Activated CD4-positive, alpha-beta T cell treated with anti-CD3 and anti-CD28 coated beads, Interleukin-2, amount 10 ng/mL, durations not matched to agents 24 days and 14 days (primary cell): Measurements from ENCODE around the gene SVOPL. TPM values are rescaled to one million over a fixed set of nuclear protein-coding genes. Genes with fewer than 3 reads are reported as not detected.
"Not testable (repeated sequence)": the region's sequence is repeated elsewhere in the genome, so short reads cannot be mapped to it uniquely, and the experiment has no call there.

Source experiments
- DNase-seq: peaks from one replicate; pipeline ENCODE4 v3.0.0; 2022
- H3K27ac Mint-ChIP-seq: one replicate; pipeline ENCODE4 v1.8.0; 2022; ENCODE audit warnings: mild to moderate bottlenecking, mixed read lengths
- H3K27me3 Mint-ChIP-seq: one replicate; pipeline ENCODE4 v1.8.0; 2022; ENCODE audit warnings: mixed read lengths
- H3K36me3 Mint-ChIP-seq: one replicate; pipeline ENCODE4 v1.8.0; 2022; ENCODE audit warnings: low read depth, mild to moderate bottlenecking, mixed read lengths
- H3K4me1 Mint-ChIP-seq: one replicate; pipeline ENCODE4 v1.8.0; 2021; ENCODE audit warnings: mixed read lengths
- H3K4me3 Mint-ChIP-seq: one replicate; pipeline ENCODE4 v1.8.0; 2022; ENCODE audit warnings: mild to moderate bottlenecking, moderate library complexity, mixed read lengths
- H3K9me3 Mint-ChIP-seq: one replicate; pipeline ENCODE4 v1.8.0; 2021; ENCODE audit warnings: mixed read lengths
- intact Hi-C: fragments of 100-400 bp; cut with micrococcal nuclease; formaldehyde crosslinking; loops from one replicate; pipeline ENCODE4 v1.15.1; 2023
- total RNA-seq: library from RNA; stranded (reverse); gene quantifications from 2 replicates; pipeline ENCODE4 v1.2.3, GENCODE V29; 2022

SVOPL gene
- not detected in 2 replicates for total RNA-seq

- intact Hi-C loops = no loop called here
Measured at GRCh38 chr7:138700857-138701536, at the start of gene SVOPL. Gene SVOPL, minus strand, starts transcription at chr7:138701362. Its CDS starts 22,317 bp downstream, at chr7:138679045.

GRCh38 chr7:138750473-138750872, 49.3 kb upstream of the SVOPL start:
- DNase-seq = peak; percentile 55
- Mint-ChIP-seq H3K4me1 (peaks cover 44% of the 10 kb centered on the region), H3K27me3 (peaks cover 7% of the 10 kb centered on the region), H3K36me3 (no peaks in the 10 kb centered on the region), H3K27ac (no peak overlapping the region), H3K9me3 (no peaks in the 10 kb centered on the region), H3K4me3 (no peak overlapping the region)
- intact Hi-C loops = loop anchor here (5.0 kb wide), 2 partner anchors 123 to 127 kb away; no protein-coding TSS in a partner anchor

More at GRCh38 chr7:138700857-138701536, at the start of gene SVOPL:
- no peak for DNase-seq
- Mint-ChIP-seq H3K9me3 (no peaks in the 10 kb centered on the region), H3K36me3 (no peaks in the 10 kb centered on the region), H3K4me3 (no peak within 1 kb of the TSS), H3K27ac (no peak within 1 kb of the TSS), H3K4me1 (peaks cover 2% of the 10 kb centered on the region), H3K27me3 (peaks cover 3% of the 10 kb centered on the region)

GRCh38 chr7:138749960-138750359, 48.8 kb upstream of the SVOPL start:
- Mint-ChIP-seq H3K27me3 (peaks cover 7% of the 10 kb centered on the region), H3K4me1 (peaks cover 47% of the 10 kb centered on the region)
- intact Hi-C loops = loop anchor here (5.0 kb wide), 2 partner anchors 123 to 127 kb away; no protein-coding TSS in a partner anchor

GRCh38 chr7:138748666-138749065, 47.5 kb upstream of the SVOPL start:
- intact Hi-C loops = no loop called here

More at GRCh38 chr7:138749960-138750359, 48.8 kb upstream of the SVOPL start:
- Mint-ChIP-seq H3K27ac (no peak overlapping the region), H3K4me3 (no peak overlapping the region), H3K9me3 (no peaks in the 10 kb centered on the region), H3K36me3 (no peaks in the 10 kb centered on the region)
- peak; percentile 53 for DNase-seq

GRCh38 chr7:138746073-138746472, 44.9 kb upstream of the SVOPL start:
- H3K27ac Mint-ChIP-seq = no peak overlapping the region
- intact Hi-C loops = no loop called here
- peaks cover 29% of the 10 kb centered on the region for H3K4me1 Mint-ChIP-seq
- H3K36me3 Mint-ChIP-seq = no peaks in the 10 kb centered on the region
- no peak overlapping the region for H3K4me3 Mint-ChIP-seq
- H3K27me3 Mint-ChIP-seq = peaks cover 6% of the 10 kb centered on the region
- DNase-seq = no peak
- H3K9me3 Mint-ChIP-seq = no peaks in the 10 kb centered on the region

More at GRCh38 chr7:138748666-138749065, 47.5 kb upstream of the SVOPL start:
- no peaks in the 10 kb centered on the region for H3K9me3 Mint-ChIP-seq
- H3K4me1 Mint-ChIP-seq = peaks cover 45% of the 10 kb centered on the region
- peaks cover 7% of the 10 kb centered on the region for H3K27me3 Mint-ChIP-seq
- H3K27ac Mint-ChIP-seq = no peak overlapping the region
- H3K36me3 Mint-ChIP-seq = no peaks in the 10 kb centered on the region
- H3K4me3 Mint-ChIP-seq = no peak overlapping the region
- DNase-seq = peak; percentile 54

- no peaks in the 10 kb centered on the region for H3K9me3 Mint-ChIP-seq
- no peak overlapping the region for H3K27ac Mint-ChIP-seq
- peaks cover 20% of the 10 kb centered on the region for H3K4me1 Mint-ChIP-seq
- no peak overlapping the region for H3K4me3 Mint-ChIP-seq
- no peaks in the 10 kb centered on the region for H3K36me3 Mint-ChIP-seq
- H3K27me3 Mint-ChIP-seq = peaks cover 4% of the 10 kb centered on the region
- intact Hi-C loops = no loop called here
- DNase-seq = no peak
Measured at GRCh38 chr7:138745189-138745588, 44.0 kb upstream of the SVOPL start.

GRCh38 chr7:138741453-138741735, 40.2 kb upstream of the SVOPL start:
- H3K27ac Mint-ChIP-seq = no peak overlapping the region
- H3K4me1 Mint-ChIP-seq = peaks cover 17% of the 10 kb centered on the region
- no peaks in the 10 kb centered on the region for H3K36me3 Mint-ChIP-seq
- no peaks in the 10 kb centered on the region for H3K9me3 Mint-ChIP-seq
- intact Hi-C loops = no loop called here
- no peak overlapping the region for H3K4me3 Mint-ChIP-seq
- DNase-seq = no peak
- H3K27me3 Mint-ChIP-seq = no peaks in the 10 kb centered on the region

- Mint-ChIP-seq H3K4me3 (no peak overlapping the region), H3K27me3 (peaks cover 4% of the 10 kb centered on the region), H3K36me3 (no peaks in the 10 kb centered on the region), H3K27ac (no peak overlapping the region), H3K4me1 (peaks cover 10% of the 10 kb centered on the region), H3K9me3 (no peaks in the 10 kb centered on the region)
- intact Hi-C loops = loop anchor here (5.0 kb wide), 4 partner anchors 278 to 838 kb away; partner anchors contain the start of gene TRIM24
- DNase-seq = no peak
Measured at GRCh38 chr7:138739859-138740258, 38.7 kb upstream of the SVOPL start.

GRCh38 chr7:138738551-138739335, 37.6 kb upstream of the SVOPL start:
- no peaks in the 10 kb centered on the region for H3K9me3 Mint-ChIP-seq
- H3K27ac Mint-ChIP-seq = no peak overlapping the region
- peaks cover 10% of the 10 kb centered on the region for H3K4me1 Mint-ChIP-seq
- peak; percentile 94 for DNase-seq
- H3K36me3 Mint-ChIP-seq = no peaks in the 10 kb centered on the region
- H3K27me3 Mint-ChIP-seq = peaks cover 7% of the 10 kb centered on the region
- intact Hi-C loops = loop anchor here (1.0 to 5.0 kb wide), 6 partner anchors 276 to 836 kb away; partner anchors contain the start of gene TRIM24
- H3K4me3 Mint-ChIP-seq = no peak overlapping the region

GRCh38 chr7:138738114-138738513, 37.0 kb upstream of the SVOPL start:
- DNase-seq = no peak
- no peaks in the 10 kb centered on the region for H3K36me3 Mint-ChIP-seq
- peaks cover 7% of the 10 kb centered on the region for H3K27me3 Mint-ChIP-seq
- H3K9me3 Mint-ChIP-seq = no peaks in the 10 kb centered on the region
- intact Hi-C loops = loop anchor here (1.0 to 5.0 kb wide), 6 partner anchors 276 to 836 kb away; partner anchors contain the start of gene TRIM24
- H3K4me3 Mint-ChIP-seq = no peak overlapping the region
- peaks cover 12% of the 10 kb centered on the region for H3K4me1 Mint-ChIP-seq
- no peak overlapping the region for H3K27ac Mint-ChIP-seq

- H3K27ac Mint-ChIP-seq = no peak overlapping the region
- no peak for DNase-seq
- H3K36me3 Mint-ChIP-seq = no peaks in the 10 kb centered on the region
- H3K9me3 Mint-ChIP-seq = no peaks in the 10 kb centered on the region
- H3K27me3 Mint-ChIP-seq = peaks cover 7% of the 10 kb centered on the region
- intact Hi-C loops = loop anchor here (5.0 kb wide), 4 partner anchors 273 to 833 kb away; partner anchors contain the start of gene TRIM24
- peaks cover 12% of the 10 kb centered on the region for H3K4me1 Mint-ChIP-seq
- no peak overlapping the region for H3K4me3 Mint-ChIP-seq
Measured at GRCh38 chr7:138735399-138735798, 34.2 kb upstream of the SVOPL start.

GRCh38 chr7:138731733-138732132, 30.6 kb upstream of the SVOPL start:
- H3K4me3 Mint-ChIP-seq, H3K27ac Mint-ChIP-seq, H3K4me1 Mint-ChIP-seq, H3K27me3 Mint-ChIP-seq, intact Hi-C loops, H3K9me3 Mint-ChIP-seq, DNase-seq, H3K36me3 Mint-ChIP-seq: not testable (repeated sequence)

- Mint-ChIP-seq H3K4me3 (no peak overlapping the region), H3K4me1 (peaks cover 2% of the 10 kb centered on the region), H3K9me3 (no peaks in the 10 kb centered on the region), H3K27ac (no peak overlapping the region), H3K27me3 (peaks cover 3% of the 10 kb centered on the region), H3K36me3 (no peaks in the 10 kb centered on the region)
- no peak for DNase-seq
- intact Hi-C loops = no loop called here
Measured at GRCh38 chr7:138729444-138729843, 28.3 kb upstream of the SVOPL start.
